AG04450 (cell line): Measurements from ENCODE around the gene CLMN. TPM values are rescaled to one million over a fixed set of nuclear protein-coding genes. Genes with fewer than 3 reads are reported as not detected.

Source experiments
- CTCF ChIA-PET: fragments of 300-600, 350-600 bp; formaldehyde crosslinking; extraction: SDS; loops from one replicate; lab custom pipeline; 2022; ENCODE audit warnings: antibody characterized with exemption, inconsistent platforms; lab: Charles Lee
- POLR2A ChIA-PET: fragments of 350-600 bp; formaldehyde crosslinking; extraction: SDS; loops from one replicate; lab custom pipeline; 2021; ENCODE audit warnings: antibody characterized with exemption, inconsistent platforms; lab: Yijun Ruan, JAX
- DNase-seq: peaks from one replicate; pipeline ENCODE4 v3.0.0-alpha.2; 2011; ENCODE audit warnings: low read depth, low spot score
- H3K27ac ChIP-seq: one replicate; pipeline ENCODE4 v1.5.1; 2012; ENCODE audit warnings: low read depth, low read length, control low read depth
- H3K27me3 ChIP-seq: one replicate; pipeline ENCODE4 v1.6.0; 2012; ENCODE audit warnings: low read length; ENCODE audit not compliant: control insufficient read depth, insufficient read depth
- H3K4me3 ChIP-seq: 2 replicates; pipeline ENCODE4 v1.5.1; 2011; ENCODE audit warnings: mild to moderate bottlenecking, low read depth, low read length, control low read depth
- H3K9me3 ChIP-seq: 2 replicates; pipeline ENCODE4 v1.5.1; 2012; ENCODE audit warnings: low read length; ENCODE audit not compliant: control insufficient read depth, insufficient read depth
- CTCF ChIP-seq: IDR thresholded peaks from 2 replicates; pipeline ENCODE4 v1.5.1; 2011; ENCODE audit warnings: low read depth, low read length, control low read depth, inconsistent platforms
- polyA plus RNA-seq: library from polyadenylated mRNA; depleted of rRNA; stranded (reverse); fragments of >200 nt; gene quantifications from 2 replicates; pipeline ENCODE4 v1.2.3, GENCODE V29; 2011

The CLMN gene
- polyA plus RNA-seq, 1 experiment: 0.09 TPM

GRCh38 chr14:95294320-95294719, 25.4 kb downstream of the CLMN start:
- POLR2A ChIA-PET: no interaction called here
- no peaks in the 10 kb centered on the region; the same call in 1 of the 2 replicates for H3K9me3 ChIP-seq
- no peak for TF ChIP-seq CTCF
- CTCF ChIA-PET: no interaction called here
- DNase-seq: no peak
- no peak overlapping the region for H3K4me3 ChIP-seq
- no peak overlapping the region for H3K27ac ChIP-seq
- H3K27me3 ChIP-seq: no peaks in the 10 kb centered on the region

GRCh38 chr14:95293449-95293848, 26.3 kb downstream of the CLMN start:
- CTCF ChIA-PET: no interaction called here
- POLR2A ChIA-PET: no interaction called here
- TF ChIP-seq CTCF: no peak
- Histone ChIP-seq H3K4me3 (no peak overlapping the region), H3K9me3 (no peaks in the 10 kb centered on the region; the same call in 1 of the 2 replicates), H3K27me3 (no peaks in the 10 kb centered on the region), H3K27ac (no peak overlapping the region)
- DNase-seq: no peak

GRCh38 chr14:95292660-95293425, 26.9 kb downstream of the CLMN start:
- no peak overlapping the region for H3K27ac ChIP-seq
- TF ChIP-seq CTCF: no peak
- POLR2A ChIA-PET: no interaction called here
- H3K27me3 ChIP-seq: no peaks in the 10 kb centered on the region
- H3K9me3 ChIP-seq: no peaks in the 10 kb centered on the region; the same call in 1 of the 2 replicates
- H3K4me3 ChIP-seq: no peak overlapping the region
- DNase-seq: no peak
- CTCF ChIA-PET: no interaction called here

- ChIA-PET CTCF (no interaction called here), POLR2A (no interaction called here)
- H3K27me3 ChIP-seq: no peaks in the 10 kb centered on the region
- no peaks in the 10 kb centered on the region; the same call in 1 of the 2 replicates for H3K9me3 ChIP-seq
- no peak overlapping the region for H3K27ac ChIP-seq
- no peak for DNase-seq
- TF ChIP-seq CTCF: no peak
- no peak overlapping the region for H3K4me3 ChIP-seq
Measured at GRCh38 chr14:95291859-95292542, 27.7 kb downstream of the CLMN start.

- Histone ChIP-seq H3K27ac (no peak overlapping the region), H3K27me3 (no peaks in the 10 kb centered on the region), H3K9me3 (no peaks in the 10 kb centered on the region; the same call in 1 of the 2 replicates), H3K4me3 (no peak overlapping the region)
- CTCF ChIA-PET: no interaction called here
- POLR2A ChIA-PET: no interaction called here
- no peak for TF ChIP-seq CTCF
- DNase-seq: no peak
Measured at GRCh38 chr14:95290871-95291431, 28.8 kb downstream of the CLMN start.
